ENCODE data around the gene MPP2. TPM values are rescaled to one million over a fixed set of nuclear protein-coding genes. Genes with fewer than 3 reads are reported as not detected.

MPP2 gene
- total RNA-seq, 1 donor from 2014 or later, result 1.0 TPM

DNA sequence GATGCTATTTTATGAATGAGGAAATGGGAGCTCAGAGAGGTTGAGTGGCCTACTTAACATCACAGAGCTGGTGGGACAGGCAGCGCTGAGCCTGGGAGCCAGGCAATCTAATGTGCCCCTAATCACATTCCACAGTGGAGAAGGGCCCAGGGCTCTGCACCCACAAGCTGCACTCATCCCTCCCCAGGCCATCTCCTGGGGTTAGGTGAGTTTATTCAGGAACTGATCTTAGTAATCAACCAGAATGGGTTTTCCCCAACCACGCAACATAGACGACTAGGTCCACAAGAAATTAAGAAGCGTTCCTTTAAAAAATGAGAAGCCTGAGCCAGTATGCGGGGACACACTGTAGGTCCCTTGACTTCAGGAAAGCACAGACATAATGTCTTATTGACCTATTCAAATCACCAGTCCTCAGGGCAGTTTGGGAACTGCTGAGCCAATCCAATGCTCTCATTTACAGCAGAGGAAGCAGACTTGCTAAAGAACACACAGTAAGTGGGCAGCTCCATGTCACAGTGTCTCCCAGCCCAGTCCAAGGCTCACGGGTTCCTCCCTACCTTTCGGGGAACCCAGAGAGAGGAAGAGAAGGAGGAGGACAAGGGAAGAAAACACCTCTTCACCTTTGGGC is 76.7 kb downstream of the MPP2 start:
- Histone ChIP-seq H3K9me3 (ENCODE audit: control insufficient read depth in 3 of 3, low read length in 3 of 3) (no peaks in the 10 kb centered on the region), H3K4me3 (ENCODE audit: low read length in 3 of 3) (no peak overlapping the region), H3K27ac (ENCODE audit: low read depth, low read length) (no peak overlapping the region), H3K36me3 (ENCODE audit: control insufficient read depth in 3 of 3, insufficient read depth in 3 of 3, low read length in 3 of 3) (no peaks in the 10 kb centered on the region), H3K4me1 (ENCODE audit: control insufficient read depth in 3 of 3, insufficient read depth in 3 of 3, low read length in 3 of 3) (peaks cover 9 to 12% (median 10%) of the 10 kb centered on the region in 3 donors), H3K9ac (ENCODE audit: low read depth in 1 of 3, low read length in 3 of 3) (no peak overlapping the region), H3K27me3 (ENCODE audit: control insufficient read depth in 3 of 3, insufficient read depth in 3 of 3, low read length in 3 of 3) (peaks cover 0 to 16% (median 0%) of the 10 kb centered on the region in 3 donors)

- Histone ChIP-seq H3K9ac (ENCODE audit: low read depth in 1 of 3, low read length in 3 of 3) (no peak overlapping the region), H3K4me1 (ENCODE audit: control insufficient read depth in 3 of 3, insufficient read depth in 3 of 3, low read length in 3 of 3) (peaks cover 9 to 12% (median 10%) of the 10 kb centered on the region in 3 donors), H3K4me3 (ENCODE audit: low read length in 3 of 3) (no peak overlapping the region), H3K9me3 (ENCODE audit: control insufficient read depth in 3 of 3, low read length in 3 of 3) (no peaks in the 10 kb centered on the region), H3K27me3 (ENCODE audit: control insufficient read depth in 3 of 3, insufficient read depth in 3 of 3, low read length in 3 of 3) (peaks cover 0 to 16% (median 0%) of the 10 kb centered on the region in 3 donors), H3K36me3 (ENCODE audit: control insufficient read depth in 3 of 3, insufficient read depth in 3 of 3, low read length in 3 of 3) (peaks cover 0 to 2% (median 0%) of the 10 kb centered on the region in 3 donors), H3K27ac (ENCODE audit: low read depth, low read length) (no peak overlapping the region)
Measured at GRCh38 chr17:43829738-43830137, 77.6 kb downstream of the MPP2 start.

- Histone ChIP-seq H3K27ac (ENCODE audit: low read depth, low read length) (no peak overlapping the region), H3K4me3 (ENCODE audit: low read length in 3 of 3) (no peak overlapping the region), H3K9ac (ENCODE audit: low read depth in 1 of 3, low read length in 3 of 3) (no peak overlapping the region), H3K36me3 (ENCODE audit: control insufficient read depth in 3 of 3, insufficient read depth in 3 of 3, low read length in 3 of 3) (peaks cover 0 to 2% (median 0%) of the 10 kb centered on the region in 3 donors), H3K27me3 (ENCODE audit: control insufficient read depth in 3 of 3, insufficient read depth in 3 of 3, low read length in 3 of 3) (peaks cover 0 to 2% (median 0%) of the 10 kb centered on the region in 3 donors), H3K9me3 (ENCODE audit: control insufficient read depth in 3 of 3, low read length in 3 of 3) (no peaks in the 10 kb centered on the region), H3K4me1 (ENCODE audit: control insufficient read depth in 3 of 3, insufficient read depth in 3 of 3, low read length in 3 of 3) (peaks cover 3 to 4% (median 3%) of the 10 kb centered on the region in 3 donors)
Measured at GRCh38 chr17:43827596-43827995, 79.7 kb downstream of the MPP2 start.

DNA sequence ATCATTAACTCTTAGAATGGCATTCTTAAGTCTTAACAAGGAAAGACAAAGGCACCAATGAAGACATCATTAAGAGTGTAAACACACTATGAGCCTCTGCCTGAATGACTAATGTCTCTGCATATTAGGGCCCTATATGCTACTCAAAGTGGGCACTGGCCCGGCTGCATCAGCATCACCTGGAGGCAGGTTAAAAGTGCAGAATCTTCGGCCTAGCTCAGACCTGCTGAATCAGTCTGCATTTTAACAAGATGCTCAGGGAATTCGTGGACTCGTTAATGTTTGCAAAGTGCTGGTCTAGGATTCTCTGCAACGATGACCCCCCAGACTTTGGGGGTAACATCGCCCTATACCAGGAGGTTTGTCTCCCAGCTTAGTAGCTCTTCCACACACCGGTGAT is 81.1 kb downstream of the MPP2 start:
- Histone ChIP-seq H3K4me1 (ENCODE audit: control insufficient read depth in 3 of 3, insufficient read depth in 3 of 3, low read length in 3 of 3) (no peaks in the 10 kb centered on the region), H3K27me3 (ENCODE audit: control insufficient read depth in 3 of 3, insufficient read depth in 3 of 3, low read length in 3 of 3) (no peaks in the 10 kb centered on the region), H3K9ac (ENCODE audit: low read depth in 1 of 3, low read length in 3 of 3) (no peak overlapping the region), H3K36me3 (ENCODE audit: control insufficient read depth in 3 of 3, insufficient read depth in 3 of 3, low read length in 3 of 3) (peaks cover 0 to 2% (median 0%) of the 10 kb centered on the region in 3 donors), H3K9me3 (ENCODE audit: control insufficient read depth in 3 of 3, low read length in 3 of 3) (no peaks in the 10 kb centered on the region), H3K27ac (ENCODE audit: low read depth, low read length) (no peak overlapping the region), H3K4me3 (ENCODE audit: low read length in 3 of 3) (no peak overlapping the region)

DNA sequence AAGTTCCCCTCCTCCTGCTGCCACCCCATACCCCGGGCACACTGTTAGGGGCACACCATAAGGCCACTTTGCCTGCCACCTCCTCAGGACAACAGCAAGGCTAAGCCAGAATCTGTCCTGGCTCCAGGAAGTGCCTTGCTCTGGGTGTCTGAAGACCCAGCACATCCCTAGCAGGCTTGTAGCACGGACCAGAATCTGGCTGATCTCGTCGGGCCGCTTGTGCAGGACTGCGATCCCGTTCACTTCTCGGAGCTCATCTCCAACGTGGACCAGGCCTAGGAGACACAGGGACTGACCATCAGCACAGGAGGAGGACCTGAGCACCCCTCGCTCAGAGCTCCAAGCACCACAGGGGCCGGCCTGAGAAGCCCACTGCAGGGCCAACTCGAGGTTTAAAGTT is 81.8 kb downstream of the MPP2 start:
- H3K9me3 ChIP-seq (ENCODE audit: control insufficient read depth in 3 of 3, low read length in 3 of 3), result no peaks in the 10 kb centered on the region
- H3K27ac ChIP-seq (ENCODE audit: low read depth, low read length), result no peak overlapping the region
- no peaks in the 10 kb centered on the region for H3K4me1 ChIP-seq (ENCODE audit: control insufficient read depth in 3 of 3, insufficient read depth in 3 of 3, low read length in 3 of 3)
- H3K4me3 ChIP-seq (ENCODE audit: low read length in 3 of 3), result no peak overlapping the region
- H3K9ac ChIP-seq (ENCODE audit: low read depth in 1 of 3, low read length in 3 of 3), result no peak overlapping the region
- peaks cover 0 to 3% (median 0%) of the 10 kb centered on the region in 3 donors for H3K36me3 ChIP-seq (ENCODE audit: control insufficient read depth in 3 of 3, insufficient read depth in 3 of 3, low read length in 3 of 3)
- no peaks in the 10 kb centered on the region for H3K27me3 ChIP-seq (ENCODE audit: control insufficient read depth in 3 of 3, insufficient read depth in 3 of 3, low read length in 3 of 3)

Other genes with a start within 250 kb of the MPP2 start
- 12.5 TPM for gene MEOX1, start 245.6 kb downstream of the MPP2 start, total RNA-seq
- not detected for gene SOST, start 148.7 kb downstream of the MPP2 start, total RNA-seq
- 39.7 TPM for gene DUSP3, start 128.6 kb downstream of the MPP2 start, total RNA-seq
- gene CFAP97D1, start 127.1 kb downstream of the MPP2 start, total RNA-seq, result not detected
- gene MPP3, start 74.4 kb downstream of the MPP2 start, total RNA-seq, result 4.2 TPM
- gene CD300LG, start 60.4 kb downstream of the MPP2 start, total RNA-seq, result 1.6 TPM
- gene PPY, start 34.9 kb upstream of the MPP2 start, total RNA-seq, result not detected
- not detected for gene PYY, start 46.4 kb upstream of the MPP2 start, total RNA-seq
- under 0.01 TPM for gene NAGS, start 97.1 kb upstream of the MPP2 start, total RNA-seq
- 67.3 TPM for gene TMEM101, start 107.4 kb upstream of the MPP2 start, total RNA-seq
- 13.6 TPM for gene LSM12, start 159.1 kb upstream of the MPP2 start, total RNA-seq
- 13.0 TPM for gene G6PC3, start 163.2 kb upstream of the MPP2 start, total RNA-seq
- gene HDAC5, start 216.1 kb upstream of the MPP2 start, total RNA-seq, result 44.4 TPM
- gene HROB, start 234.4 kb upstream of the MPP2 start, total RNA-seq, result 1.0 TPM

Data from skeletal muscle tissue (tissue), 4 donors.